H1 (cell line): Measurements from ENCODE around the gene TFCP2.

Experiments
- GTF2F1 ChIP-seq: IDR thresholded peaks from 2 replicates; pipeline ENCODE4 v1.6.1; 2012; ENCODE audit warnings: low read depth, low read length, improper control_type of control experiment, borderline replicate concordance
- MAFK ChIP-seq: IDR thresholded peaks from 2 replicates; pipeline ENCODE4 v1.6.1; 2012; ENCODE audit warnings: low read depth, mild to moderate bottlenecking, improper control_type of control experiment, low read length
- TAF1 ChIP-seq: IDR thresholded peaks from 2 replicates; pipeline ENCODE4 v1.6.1; 2011; ENCODE audit warnings: mild to moderate bottlenecking, low read depth, low read length
- TCF12 ChIP-seq: IDR thresholded peaks from 2 replicates; pipeline ENCODE4 v1.6.1; 2011; ENCODE audit warnings: low read depth, mild to moderate bottlenecking, low read length
- TEAD4 ChIP-seq: IDR thresholded peaks from 2 replicates; pipeline ENCODE4 v1.6.1; 2012; ENCODE audit warnings: low read depth, low read length, inconsistent platforms, mixed read lengths
- ZNF274 ChIP-seq: IDR thresholded peaks from 2 replicates; pipeline ENCODE4 v1.7.0; 2012; ENCODE audit warnings: low read length, borderline replicate concordance; ENCODE audit errors: extremely low read depth
- TF ChIP-seq, protein P1 (sequence below), 3 experiments: IDR thresholded peaks; 1 replicate in 2 of 3; 2 replicates in 1 of 3; pipeline versions ENCODE4 v1.5.1 to v1.6.1; 2011; ENCODE audit warnings: low read length in 3 of 3, mild to moderate bottlenecking in 3 of 3, inconsistent platforms in 2 of 3, low read depth in 1 of 3, moderate library complexity in 1 of 3; ENCODE audit not compliant: insufficient read depth in 1 of 3; ENCODE audit errors: control extremely low read depth in 1 of 3

DNA sequence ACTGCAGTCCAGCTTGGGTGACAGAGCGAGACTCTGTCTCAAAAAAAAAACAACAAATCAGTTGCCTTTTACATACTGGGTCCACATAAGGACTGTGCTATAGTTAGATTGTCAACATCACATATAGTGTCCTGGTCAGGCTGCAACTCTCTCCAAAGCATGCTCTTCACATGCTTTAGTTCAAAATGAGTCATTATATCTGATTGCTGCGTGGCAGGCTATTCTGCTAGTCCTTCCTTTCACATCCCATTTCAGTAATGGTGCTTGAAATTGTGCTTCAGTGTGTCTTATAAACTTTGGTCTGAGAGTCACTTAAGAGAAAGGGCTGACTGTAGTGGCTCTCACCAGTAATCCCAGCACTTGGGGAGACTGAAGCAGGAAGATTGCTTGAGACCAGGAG, 117.9 kb downstream of the TFCP2 start:
- TF ChIP-seq, protein P1, sequence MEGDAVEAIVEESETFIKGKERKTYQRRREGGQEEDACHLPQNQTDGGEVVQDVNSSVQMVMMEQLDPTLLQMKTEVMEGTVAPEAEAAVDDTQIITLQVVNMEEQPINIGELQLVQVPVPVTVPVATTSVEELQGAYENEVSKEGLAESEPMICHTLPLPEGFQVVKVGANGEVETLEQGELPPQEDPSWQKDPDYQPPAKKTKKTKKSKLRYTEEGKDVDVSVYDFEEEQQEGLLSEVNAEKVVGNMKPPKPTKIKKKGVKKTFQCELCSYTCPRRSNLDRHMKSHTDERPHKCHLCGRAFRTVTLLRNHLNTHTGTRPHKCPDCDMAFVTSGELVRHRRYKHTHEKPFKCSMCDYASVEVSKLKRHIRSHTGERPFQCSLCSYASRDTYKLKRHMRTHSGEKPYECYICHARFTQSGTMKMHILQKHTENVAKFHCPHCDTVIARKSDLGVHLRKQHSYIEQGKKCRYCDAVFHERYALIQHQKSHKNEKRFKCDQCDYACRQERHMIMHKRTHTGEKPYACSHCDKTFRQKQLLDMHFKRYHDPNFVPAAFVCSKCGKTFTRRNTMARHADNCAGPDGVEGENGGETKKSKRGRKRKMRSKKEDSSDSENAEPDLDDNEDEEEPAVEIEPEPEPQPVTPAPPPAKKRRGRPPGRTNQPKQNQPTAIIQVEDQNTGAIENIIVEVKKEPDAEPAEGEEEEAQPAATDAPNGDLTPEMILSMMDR (IDR thresholded peaks at IDR 0.05; ENCODE audit: control extremely low read depth in 1 of 3, insufficient read depth in 1 of 3, low read depth in 1 of 3, low read length in 3 of 3): no peak
- no peak for TF ChIP-seq TCF12
- TF ChIP-seq ZNF274: no peak
- no peak for TF ChIP-seq TEAD4
- no peak for TF ChIP-seq TAF1
- TF ChIP-seq MAFK: no peak
- no peak for TF ChIP-seq GTF2F1
